A673 (cell line): Measurements from ENCODE around the gene TNNI3. TPM values are rescaled to one million over a fixed set of nuclear protein-coding genes. Genes with fewer than 3 reads are reported as not detected.

ENCODE experiments used
- BruUV-seq: library from RNA; stranded (reverse); fragments of 400-500 nt; replicated peaks from 2 replicates; lab custom pipeline; 2021; lab: Mats Ljungman, UMichigan
- CTCF ChIA-PET: fragments of 300-600 bp; sonication (Branson Sonifier 250); formaldehyde crosslinking; loops from one replicate; lab custom pipeline; 2022; ENCODE audit warnings: antibody characterized with exemption; lab: Charles Lee
- POLR2A ChIA-PET: fragments of 300-600 bp; sonication (Branson Sonifier 250); formaldehyde crosslinking; loops from one replicate; lab custom pipeline; 2022; ENCODE audit warnings: antibody characterized with exemption; ENCODE audit not compliant: low non-redundant PET; lab: Charles Lee
- DNase-seq: peaks from one replicate; pipeline ENCODE4 v3.0.0-alpha.2; 2015; ENCODE audit warnings: low spot score
- H3K27ac ChIP-seq: fragments of 200-600 bp; sonication (generic); 2 replicates; pipeline ENCODE4 v1.5.1; 2016; ENCODE audit warnings: mixed run types, low read depth, mild to moderate bottlenecking, mixed read lengths, antibody characterized with exemption, low read length; ENCODE audit not compliant: poor library complexity, severe bottlenecking
- H3K27me3 ChIP-seq: fragments of 200-600 bp; sonication (generic); replicated peaks from 2 replicates; pipeline ENCODE4 v1.6.1; 2017; ENCODE audit warnings: mixed run types, low read depth, mild to moderate bottlenecking, mixed read lengths, antibody characterized with exemption, low read length; ENCODE audit not compliant: insufficient read depth, poor library complexity
- H3K36me3 ChIP-seq: fragments of 200-600 bp; sonication (generic); 2 replicates; pipeline ENCODE4 v1.6.1; 2016; ENCODE audit warnings: mixed run types, mild to moderate bottlenecking, mixed read lengths, antibody characterized with exemption, low read length; ENCODE audit not compliant: insufficient read depth, poor library complexity, severe bottlenecking
- H3K4me1 ChIP-seq: fragments of 200-600 bp; sonication (generic); 2 replicates; pipeline ENCODE4 v1.6.1; 2017; ENCODE audit warnings: mixed run types, mild to moderate bottlenecking, mixed read lengths, antibody characterized with exemption, low read length; ENCODE audit not compliant: insufficient read depth, poor library complexity, severe bottlenecking
- H3K4me3 ChIP-seq: fragments of 200-600 bp; sonication (generic); 2 replicates; pipeline ENCODE4 v1.5.1; 2016; ENCODE audit warnings: low read depth, mixed run types, mild to moderate bottlenecking, mixed read lengths, low read length; ENCODE audit not compliant: poor library complexity, severe bottlenecking
- H3K9me3 ChIP-seq: fragments of 200-600 bp; sonication (generic); 2 replicates; pipeline ENCODE4 v1.6.1; 2016; ENCODE audit warnings: mixed run types, low read depth, mild to moderate bottlenecking, mixed read lengths, antibody characterized with exemption, low read length; ENCODE audit not compliant: poor library complexity, severe bottlenecking
- EZH2 ChIP-seq: fragments of 200-600 bp; sonication (generic); IDR thresholded peaks from 2 replicates; pipeline ENCODE4 v1.6.1; 2017; ENCODE audit warnings: borderline replicate concordance, low read depth, mild to moderate bottlenecking, mixed read lengths, antibody characterized with exemption, low read length; ENCODE audit not compliant: poor library complexity, severe bottlenecking
- intact Hi-C: fragments of 100-400 bp; cut with micrococcal nuclease; formaldehyde crosslinking; loops from one replicate; pipeline ENCODE4 v1.10.0; 2022; ENCODE audit not compliant: unreplicated experiment
- total RNA-seq: library from RNA; stranded (reverse); gene quantifications from 2 replicates; pipeline ENCODE4 v1.2.3, GENCODE V29; 2021
- TF ChIP-seq, protein P1 (sequence below): fragments of 300-800, 200-600 bp; sonication (generic); conservative IDR thresholded peaks from 2 replicates; pipeline ENCODE4 v1.5.1; 2017; ENCODE audit warnings: low read depth, mild to moderate bottlenecking, antibody characterized with exemption, low read length, moderate library complexity, mixed read lengths

TNNI3 gene
- total RNA-seq, 1 experiment from 2014 or later: 12.8 TPM

DNA sequence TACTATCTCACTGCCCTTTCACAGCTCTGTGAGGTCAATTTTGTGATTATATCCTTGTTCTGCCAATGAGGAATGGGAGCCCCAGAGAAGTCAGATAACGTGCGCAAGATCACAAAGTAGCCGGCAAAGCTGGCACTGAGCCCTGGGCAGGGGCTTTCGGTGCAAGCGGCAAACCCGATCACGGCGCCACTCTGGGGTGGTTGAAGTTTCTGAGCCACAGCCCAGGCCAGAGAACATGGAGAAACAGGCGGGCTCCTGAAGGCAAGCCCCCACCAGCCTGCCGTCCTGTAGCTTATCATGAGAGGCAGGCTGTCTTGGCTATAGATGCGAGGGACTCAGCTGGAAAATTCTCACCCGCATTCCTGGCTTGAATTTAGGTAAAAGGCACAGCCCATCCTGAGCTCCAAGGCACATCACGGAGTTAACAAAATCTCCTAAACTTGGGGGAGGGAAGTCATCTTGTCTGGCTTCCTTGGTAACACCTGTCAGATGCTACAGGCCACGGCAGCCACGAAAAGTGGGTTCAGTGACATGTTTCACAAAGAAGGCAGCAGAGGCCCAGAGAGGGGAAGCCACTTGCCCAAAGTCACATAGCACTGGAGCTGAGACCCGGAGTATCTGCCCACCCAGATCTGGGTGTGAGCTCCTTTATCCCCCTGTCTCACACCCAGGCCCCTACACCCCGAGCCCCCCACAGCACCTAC is 21.0 kb downstream of the TNNI3 start:
- H3K36me3 ChIP-seq: no peaks in the 10 kb centered on the region
- POLR2A ChIA-PET: no interaction called here
- H3K4me3 ChIP-seq: no peak overlapping the region

DNA sequence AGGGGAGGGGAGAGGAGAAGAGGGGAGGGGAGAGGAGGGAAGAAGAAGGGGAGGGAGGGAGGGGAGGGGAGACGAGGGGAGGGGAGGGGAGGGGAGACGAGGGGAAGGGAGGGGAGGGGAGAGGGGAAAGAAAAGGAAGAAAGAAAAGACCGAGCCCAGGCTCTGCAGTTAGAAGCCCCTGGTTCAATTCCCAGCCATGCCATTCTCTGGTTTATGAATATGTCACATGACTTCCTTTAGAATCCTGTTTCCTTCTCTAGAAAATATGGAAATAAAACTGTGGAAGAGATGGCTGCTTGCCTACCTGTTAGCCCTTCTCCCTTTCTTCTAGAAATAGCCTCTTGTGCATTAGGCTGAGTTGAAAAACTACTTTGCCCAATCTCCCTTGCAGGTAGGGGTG is 22.8 kb downstream of the TNNI3 start:
- intact Hi-C loops: no loop called here
- no peak overlapping the region for H3K4me3 ChIP-seq
- CTCF ChIA-PET: no interaction called here
- H3K27me3 ChIP-seq: no peaks in the 10 kb centered on the region
- BruUV-seq: no TSS peak
- no peaks in the 10 kb centered on the region for H3K36me3 ChIP-seq
- POLR2A ChIA-PET: no interaction called here
- H3K4me1 ChIP-seq: peaks cover 4% of the 10 kb centered on the region
- H3K27ac ChIP-seq: no peak overlapping the region
- H3K9me3 ChIP-seq: no peaks in the 10 kb centered on the region
- TF ChIP-seq EZH2: no peak
- TF ChIP-seq, protein P1, sequence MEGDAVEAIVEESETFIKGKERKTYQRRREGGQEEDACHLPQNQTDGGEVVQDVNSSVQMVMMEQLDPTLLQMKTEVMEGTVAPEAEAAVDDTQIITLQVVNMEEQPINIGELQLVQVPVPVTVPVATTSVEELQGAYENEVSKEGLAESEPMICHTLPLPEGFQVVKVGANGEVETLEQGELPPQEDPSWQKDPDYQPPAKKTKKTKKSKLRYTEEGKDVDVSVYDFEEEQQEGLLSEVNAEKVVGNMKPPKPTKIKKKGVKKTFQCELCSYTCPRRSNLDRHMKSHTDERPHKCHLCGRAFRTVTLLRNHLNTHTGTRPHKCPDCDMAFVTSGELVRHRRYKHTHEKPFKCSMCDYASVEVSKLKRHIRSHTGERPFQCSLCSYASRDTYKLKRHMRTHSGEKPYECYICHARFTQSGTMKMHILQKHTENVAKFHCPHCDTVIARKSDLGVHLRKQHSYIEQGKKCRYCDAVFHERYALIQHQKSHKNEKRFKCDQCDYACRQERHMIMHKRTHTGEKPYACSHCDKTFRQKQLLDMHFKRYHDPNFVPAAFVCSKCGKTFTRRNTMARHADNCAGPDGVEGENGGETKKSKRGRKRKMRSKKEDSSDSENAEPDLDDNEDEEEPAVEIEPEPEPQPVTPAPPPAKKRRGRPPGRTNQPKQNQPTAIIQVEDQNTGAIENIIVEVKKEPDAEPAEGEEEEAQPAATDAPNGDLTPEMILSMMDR: no peak
- no peak for DNase-seq

More for the DNA sequence above, 21.0 kb downstream of the TNNI3 start:
- Histone ChIP-seq H3K27ac (no peak overlapping the region), H3K27me3 (no peaks in the 10 kb centered on the region), H3K9me3 (no peaks in the 10 kb centered on the region), H3K4me1 (peaks cover 4% of the 10 kb centered on the region)
- no peak for TF ChIP-seq EZH2
- TF ChIP-seq, protein P1: no peak
- BruUV-seq: no TSS peak
- CTCF ChIA-PET: no interaction called here
- DNase-seq: no peak
- intact Hi-C loops: no loop called here

DNA sequence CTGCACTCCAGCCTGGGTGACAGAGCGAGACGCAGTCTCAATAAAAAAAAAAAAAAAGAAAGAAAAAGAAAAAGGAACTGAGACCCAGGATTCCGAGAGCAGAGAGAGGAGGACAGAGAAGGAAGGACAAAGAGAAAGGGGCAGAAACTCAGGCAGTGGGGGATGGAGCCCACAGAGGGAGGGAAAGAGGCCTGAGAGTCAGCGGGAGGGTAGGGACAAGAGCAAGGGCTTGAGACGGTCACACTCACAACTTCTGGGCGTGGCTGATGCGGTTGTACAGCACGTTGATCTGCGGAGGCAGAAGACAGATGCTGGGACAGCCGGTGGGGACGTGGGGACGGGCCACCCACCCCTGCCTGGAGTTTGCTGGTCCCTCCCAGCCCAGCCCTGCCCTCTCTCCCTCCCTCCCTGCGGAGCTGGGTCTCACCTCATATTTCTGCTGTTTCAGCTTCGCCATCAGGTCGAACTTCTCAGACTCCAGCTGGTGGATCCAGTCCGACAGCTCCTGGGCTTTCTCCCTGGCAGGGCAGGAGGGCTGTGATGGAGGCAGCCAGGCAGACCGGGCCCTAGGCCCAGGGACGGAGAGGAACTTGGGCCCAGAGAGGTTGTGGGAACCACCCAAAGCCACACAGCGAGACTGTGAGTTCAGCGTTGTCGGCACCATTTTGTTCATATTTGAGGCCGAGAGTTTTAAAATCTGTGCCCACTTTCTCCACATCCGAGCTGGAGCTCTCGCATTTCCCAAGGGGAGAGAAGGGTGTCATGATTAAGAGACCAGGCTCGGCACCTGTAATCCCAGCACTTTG is 23.7 kb downstream of the TNNI3 start:
- Histone ChIP-seq H3K4me1 (peaks cover 4% of the 10 kb centered on the region), H3K36me3 (no peaks in the 10 kb centered on the region), H3K27ac (no peak overlapping the region), H3K4me3 (no peak overlapping the region), H3K27me3 (no peaks in the 10 kb centered on the region), H3K9me3 (no peaks in the 10 kb centered on the region)
- DNase-seq: no peak
- intact Hi-C loops: no loop called here
- BruUV-seq: no TSS peak
- TF ChIP-seq EZH2: no peak
- TF ChIP-seq, protein P1: no peak
- ChIA-PET POLR2A (interaction anchor here (0.5 kb wide), 1 partner anchor 15 kb away, joined by 4 read pairs; the partner anchor contains the start of gene TNNT1), CTCF (no interaction called here)
